HK-2 (cell line): ENCODE data around the gene FKBP4.

ENCODE experiments used
- DNase-seq: peaks from one replicate; pipeline ENCODE4 v3.0.0-alpha.2; 2018; ENCODE audit not compliant: unreplicated experiment

FKBP4 gene

DNA sequence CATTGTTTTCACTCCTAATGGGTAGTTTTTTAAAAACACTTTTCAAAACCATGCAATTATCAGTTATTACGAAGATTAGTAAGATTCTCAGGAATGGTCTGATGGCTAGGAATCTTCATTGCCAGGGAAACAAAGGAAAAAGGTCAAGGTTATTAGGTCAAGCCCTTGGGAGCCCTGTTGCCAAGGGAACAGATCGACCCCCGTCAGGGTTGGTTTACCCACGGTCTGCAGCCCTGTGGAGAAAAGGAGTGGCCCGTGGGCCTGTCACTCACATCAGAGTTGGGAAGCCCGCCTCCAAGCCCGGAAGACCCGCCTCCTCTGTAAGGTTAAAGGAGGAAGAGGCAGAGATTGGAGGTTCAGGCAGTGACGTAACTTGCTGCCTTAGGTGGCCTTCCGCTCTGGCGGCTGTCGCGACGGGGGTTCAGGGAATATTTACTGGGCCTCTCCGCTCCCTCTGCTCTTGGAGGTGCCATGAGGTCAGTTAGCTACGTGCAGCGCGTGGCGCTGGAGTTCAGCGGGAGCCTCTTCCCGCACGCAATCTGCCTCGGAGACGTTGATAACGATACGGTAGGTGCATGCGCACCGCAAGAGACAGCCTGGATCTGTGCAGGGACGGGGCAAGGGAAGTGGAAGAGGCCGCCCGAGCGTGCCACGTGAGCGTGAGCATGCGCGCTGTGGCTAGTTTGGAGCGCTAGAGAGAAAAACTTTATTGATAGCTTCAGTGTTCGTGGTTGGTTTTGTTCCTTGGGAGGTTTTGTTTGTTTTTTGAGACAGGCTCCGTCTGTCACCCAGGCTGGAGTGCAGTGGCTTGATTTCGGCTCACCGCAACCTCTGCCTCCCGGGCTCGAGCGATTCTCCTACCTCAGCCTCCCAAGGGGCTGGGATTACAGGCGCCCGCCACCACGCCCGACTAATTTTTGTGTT lies 17.8 kb downstream of the FKBP4 start, which contains the start of gene ITFG2:
Gene ITFG2, plus strand, starts transcription at position 379 of the 924 bp plus-strand sequence. Its CDS starts 93 bp downstream, at position 472.
- DNase-seq, result peak; percentile 96

DNA sequence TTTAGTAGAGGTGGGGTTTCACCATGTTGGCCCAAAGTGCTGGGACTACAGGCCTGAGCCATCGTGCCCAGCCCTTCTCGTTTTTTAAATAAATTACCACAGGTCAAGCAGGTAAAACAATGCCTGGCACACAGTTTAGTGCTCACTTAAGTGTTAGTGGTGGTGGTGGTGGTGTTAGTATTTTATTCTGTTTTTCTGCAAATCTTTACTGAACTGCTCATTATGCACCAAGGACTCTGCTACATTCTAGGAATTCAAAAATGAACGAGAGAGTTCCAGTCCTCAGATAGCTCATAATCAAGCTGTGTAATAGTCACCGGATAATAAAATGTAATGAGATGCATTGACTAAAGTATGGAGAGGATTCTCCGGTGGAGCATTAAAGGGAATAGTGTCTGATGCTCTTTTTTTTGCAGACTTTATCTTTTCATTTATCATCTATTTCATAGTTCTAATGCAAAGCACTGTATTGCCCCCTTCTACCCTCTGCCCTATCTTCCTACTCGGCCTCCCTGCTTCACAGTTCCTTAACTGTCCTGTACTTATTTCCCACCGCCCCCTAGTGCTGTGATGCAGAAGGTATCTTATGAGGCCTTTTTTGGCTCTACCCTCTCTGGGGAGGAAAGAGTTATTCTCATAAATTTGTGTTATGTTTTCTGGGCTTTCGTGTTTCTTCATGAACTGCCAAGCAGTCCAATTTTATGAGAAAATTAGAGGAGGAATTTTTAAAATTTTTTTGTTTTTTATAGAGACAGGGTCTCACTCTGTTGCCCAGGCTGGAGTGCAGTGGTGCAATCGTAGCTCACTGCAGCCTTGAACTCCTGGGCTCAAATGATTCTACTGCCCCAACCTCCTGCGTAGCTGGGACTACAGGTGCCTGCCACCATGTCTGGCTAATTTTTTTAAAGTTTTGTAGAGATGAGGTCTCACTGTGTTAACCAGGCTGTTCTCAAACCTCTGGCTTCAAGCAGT lies 18.7 kb downstream of the FKBP4 start:
- peak; percentile 31 for DNase-seq

DNA sequence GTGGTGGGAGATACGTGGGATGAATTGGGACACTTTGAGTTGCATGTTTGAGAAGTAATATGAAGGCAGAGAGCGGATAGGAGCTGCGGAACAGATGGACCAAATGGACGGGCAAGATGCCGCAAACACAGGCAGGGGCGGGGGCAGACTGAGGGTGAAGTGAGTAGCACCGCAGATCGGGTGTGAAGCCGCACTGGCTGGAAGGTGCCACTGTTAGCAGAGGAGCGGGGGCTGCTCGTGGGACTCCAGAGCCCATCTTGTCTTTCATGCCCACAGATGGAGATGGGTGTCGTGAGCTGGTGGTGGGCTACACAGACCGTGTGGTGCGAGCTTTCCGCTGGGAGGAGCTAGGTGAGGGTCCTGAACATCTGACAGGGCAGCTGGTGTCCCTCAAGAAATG lies 25.0 kb downstream of the FKBP4 start:
- no peak for DNase-seq

DNA sequence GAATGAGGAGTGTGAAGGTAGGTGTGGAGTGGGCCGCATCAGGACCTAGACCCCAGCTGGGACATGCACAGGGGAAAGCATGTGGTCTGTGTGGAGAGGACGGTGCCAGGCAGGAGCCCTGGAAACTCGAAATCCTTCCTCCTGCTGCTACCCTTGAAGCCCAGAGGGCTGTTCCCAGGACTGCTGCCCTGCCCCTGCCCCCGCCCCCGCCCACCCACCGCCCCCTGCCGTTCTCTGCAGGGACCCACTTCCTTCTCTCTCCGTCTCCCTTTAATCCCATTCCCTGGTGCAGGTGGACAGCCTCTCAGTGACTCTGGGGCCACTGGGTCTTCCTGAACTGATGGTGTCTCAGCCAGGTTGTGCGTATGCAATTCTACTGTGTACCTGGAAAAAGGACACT lies 25.7 kb downstream of the FKBP4 start:
- no peak for DNase-seq

DNA sequence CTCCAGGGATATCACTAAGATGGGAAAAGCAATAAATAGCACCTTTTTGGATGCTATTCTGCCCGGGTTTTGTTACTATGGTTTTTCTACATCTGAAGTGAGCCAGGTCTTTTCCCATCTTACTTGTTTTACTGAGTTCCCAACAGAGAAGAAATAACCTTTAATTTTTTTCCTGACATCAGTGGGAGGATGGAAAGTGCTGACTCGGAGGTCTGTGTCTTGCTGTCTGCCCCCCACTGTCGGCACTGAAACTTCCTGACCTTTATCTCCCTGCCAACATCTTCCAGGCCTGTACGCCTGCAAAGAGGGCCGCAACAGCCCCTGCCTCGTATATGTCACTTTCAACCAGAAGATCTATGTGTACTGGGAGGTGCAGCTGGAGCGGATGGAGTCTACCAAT lies 28.7 kb downstream of the FKBP4 start:
- no peak for DNase-seq

DNA sequence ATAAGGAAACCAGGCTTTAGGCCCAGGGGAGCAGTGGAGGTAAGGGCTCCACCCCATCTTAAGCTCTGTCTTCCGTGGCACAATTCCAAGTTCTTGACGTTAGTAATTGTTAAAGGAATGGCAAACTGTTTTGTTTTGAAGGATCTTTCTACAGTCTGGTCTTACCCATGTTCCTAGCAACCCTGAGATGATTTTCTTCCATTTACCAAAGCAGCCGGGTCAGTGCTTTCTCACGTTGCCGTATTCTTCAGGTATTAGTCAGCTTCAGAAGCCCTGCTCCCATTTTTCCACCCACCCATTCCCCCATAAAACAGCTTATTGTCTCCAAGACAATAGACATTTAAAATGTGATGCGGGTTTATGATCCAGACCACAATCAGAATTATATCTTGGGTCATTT lies 29.8 kb downstream of the FKBP4 start:
- no peak for DNase-seq

DNA sequence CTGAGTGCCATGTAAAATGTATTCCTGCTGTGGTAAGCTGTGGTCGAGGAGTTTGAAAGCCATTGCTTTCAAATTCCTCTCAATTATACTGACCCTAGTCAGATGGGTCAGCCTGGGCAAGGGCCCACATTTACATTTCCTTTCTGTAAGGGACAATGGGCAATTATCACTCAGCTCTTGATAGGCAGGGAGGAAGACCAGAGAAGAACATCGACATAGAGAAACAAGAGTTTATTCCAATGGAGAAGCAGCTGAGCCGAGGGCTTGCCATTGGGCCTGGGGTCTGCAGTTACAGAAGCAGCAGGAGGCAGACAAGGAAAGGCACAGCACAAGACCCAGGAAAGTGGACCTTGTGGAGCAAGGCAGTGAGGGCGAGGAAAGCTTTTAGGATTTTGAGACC lies 30.4 kb downstream of the FKBP4 start:
- no peak for DNase-seq

DNA sequence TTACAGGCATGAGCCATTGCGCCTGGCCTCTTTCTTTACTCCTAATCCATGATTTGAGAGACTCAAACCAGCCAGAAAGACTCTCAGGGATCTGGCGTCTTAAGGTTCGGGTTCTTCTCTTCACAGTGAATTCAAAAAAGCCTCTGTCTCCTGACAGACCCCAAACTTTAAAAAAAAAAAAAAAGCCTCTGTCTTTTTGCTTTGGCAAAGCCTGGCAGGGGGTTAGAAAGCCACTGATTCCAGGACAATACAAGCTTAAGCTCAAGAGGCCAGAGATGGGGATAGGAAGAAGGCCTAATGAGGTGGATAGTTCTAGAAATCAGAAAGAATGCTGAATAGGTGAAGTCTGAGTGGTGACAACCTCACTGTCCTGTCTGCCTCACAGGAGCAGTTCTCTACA lies 31.3 kb downstream of the FKBP4 start:
- DNase-seq, result no peak

DNA sequence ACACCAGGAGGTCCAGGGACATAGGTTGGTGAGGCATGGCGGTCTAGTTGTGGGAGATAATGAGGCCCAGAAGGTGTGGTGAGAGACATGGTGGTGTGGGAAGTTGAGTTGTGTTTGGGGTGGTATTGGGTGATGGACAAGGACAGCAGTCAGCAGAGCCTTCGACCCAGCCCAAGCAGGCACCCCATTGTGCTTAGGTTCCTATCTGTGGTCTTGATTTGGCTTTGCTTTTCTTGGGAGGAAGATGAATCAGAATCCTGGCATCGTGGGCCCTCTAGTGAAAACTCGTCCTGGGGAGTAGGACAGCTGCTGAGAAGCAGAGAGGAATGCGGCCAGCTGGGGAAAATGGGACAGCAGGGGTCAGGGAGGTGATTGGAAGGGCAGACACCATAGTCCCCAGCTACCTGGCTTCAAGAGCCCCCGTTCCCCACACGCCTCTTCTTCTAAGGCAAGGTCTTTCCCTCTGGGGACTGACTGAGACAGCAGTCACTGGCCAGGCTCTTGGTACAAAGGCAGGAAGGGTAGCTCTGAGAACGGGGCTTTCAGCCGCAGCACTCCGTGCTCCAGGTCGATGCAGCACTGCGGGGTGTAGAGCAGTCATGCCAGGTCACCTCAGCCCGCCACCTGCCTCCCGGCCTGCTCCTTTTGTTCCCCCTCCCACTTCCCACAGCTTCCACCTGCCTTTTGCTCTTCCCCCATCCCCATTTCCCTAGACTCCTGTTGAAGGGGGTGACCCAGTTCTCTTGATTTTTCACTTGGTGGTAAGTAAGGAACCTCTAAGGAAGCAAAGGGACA lies 32.1 kb downstream of the FKBP4 start:
- no peak for DNase-seq

DNA sequence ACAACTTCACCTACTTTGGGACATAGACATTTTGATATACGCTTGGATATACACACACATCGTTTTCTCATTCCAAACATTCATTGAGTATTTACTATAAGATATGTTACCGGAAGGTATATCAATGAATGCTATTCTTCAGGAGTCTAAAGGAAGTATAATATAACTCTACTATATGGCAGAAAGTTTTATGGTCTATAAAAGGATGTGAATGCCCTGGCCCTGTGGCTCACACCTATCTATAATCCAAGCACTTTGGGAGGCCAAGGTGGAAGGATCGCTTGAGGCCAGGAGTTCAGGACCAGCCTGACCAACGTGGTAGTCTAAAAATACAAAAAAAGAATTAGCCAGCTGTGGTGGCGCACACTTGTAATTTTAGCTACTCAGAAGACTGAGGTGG lies 34.5 kb downstream of the FKBP4 start:
- no peak for DNase-seq

DNA sequence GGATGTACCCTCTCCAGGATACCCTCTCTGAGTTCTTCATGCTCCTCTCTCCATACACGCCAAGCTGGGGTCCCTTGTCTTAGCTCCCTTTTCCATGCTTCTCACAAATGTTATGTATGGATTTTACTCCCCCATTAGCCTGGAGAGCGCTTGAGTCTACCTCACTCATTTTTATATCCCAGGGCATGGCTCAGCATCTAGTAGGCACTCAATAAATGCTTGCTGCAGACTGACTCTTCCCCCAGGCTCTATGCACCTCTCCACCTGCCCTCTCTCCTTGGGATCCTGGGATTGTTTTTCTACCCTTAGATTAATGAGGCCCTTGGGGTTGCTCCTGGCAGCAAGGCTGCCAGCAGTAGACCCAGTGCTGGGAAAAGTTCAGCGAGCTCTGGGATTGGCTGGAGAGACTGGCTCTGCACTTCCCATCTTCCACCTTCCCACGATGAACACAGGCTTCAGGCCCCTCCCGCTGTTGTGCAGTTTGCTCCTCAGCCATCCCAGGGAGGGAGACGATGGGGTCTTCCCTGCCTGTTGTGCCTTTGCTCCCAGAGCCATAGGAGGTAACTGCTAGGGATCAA lies 37.9 kb downstream of the FKBP4 start:
- DNase-seq, result no peak

DNA sequence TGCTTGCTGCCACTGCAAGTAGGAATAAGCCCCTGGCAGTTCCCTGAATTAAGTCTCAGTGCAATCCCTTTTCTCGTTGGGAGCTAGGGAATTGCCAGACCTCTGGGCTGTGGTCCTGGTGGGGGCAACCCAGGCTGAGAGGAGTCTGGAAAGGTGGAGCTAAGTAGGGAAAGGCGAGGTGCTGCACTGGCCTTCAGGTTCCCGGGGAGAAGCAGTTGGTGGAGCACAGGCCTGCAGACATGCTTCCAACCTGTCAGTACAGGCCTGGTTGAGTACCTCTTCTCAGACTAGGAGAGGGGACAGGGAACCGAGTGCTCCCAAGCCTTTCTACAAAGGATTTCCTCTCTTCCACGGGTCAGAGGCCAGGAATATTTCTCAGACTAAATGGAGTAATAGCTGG lies 38.6 kb downstream of the FKBP4 start:
- DNase-seq, result no peak

DNA sequence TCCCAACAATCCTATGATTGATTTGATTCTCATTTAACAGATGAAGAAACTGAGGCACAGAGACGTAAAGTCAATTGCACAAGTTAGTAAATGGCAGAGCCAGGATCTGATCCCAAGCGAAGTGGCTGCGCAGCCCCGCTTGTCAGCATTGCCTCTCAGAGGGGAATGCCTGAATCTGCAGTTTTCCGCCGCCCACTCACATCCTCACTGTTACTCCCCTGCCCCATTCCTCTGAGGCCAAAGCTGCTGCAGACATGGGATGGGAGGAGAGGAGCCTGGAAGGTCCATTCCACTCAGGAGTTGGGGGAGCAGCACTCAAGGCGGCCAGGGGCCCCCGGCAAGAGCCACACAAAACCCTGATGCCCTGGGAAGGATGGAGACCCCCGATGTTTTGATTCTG lies 39.0 kb downstream of the FKBP4 start:
- DNase-seq, result no peak

DNA sequence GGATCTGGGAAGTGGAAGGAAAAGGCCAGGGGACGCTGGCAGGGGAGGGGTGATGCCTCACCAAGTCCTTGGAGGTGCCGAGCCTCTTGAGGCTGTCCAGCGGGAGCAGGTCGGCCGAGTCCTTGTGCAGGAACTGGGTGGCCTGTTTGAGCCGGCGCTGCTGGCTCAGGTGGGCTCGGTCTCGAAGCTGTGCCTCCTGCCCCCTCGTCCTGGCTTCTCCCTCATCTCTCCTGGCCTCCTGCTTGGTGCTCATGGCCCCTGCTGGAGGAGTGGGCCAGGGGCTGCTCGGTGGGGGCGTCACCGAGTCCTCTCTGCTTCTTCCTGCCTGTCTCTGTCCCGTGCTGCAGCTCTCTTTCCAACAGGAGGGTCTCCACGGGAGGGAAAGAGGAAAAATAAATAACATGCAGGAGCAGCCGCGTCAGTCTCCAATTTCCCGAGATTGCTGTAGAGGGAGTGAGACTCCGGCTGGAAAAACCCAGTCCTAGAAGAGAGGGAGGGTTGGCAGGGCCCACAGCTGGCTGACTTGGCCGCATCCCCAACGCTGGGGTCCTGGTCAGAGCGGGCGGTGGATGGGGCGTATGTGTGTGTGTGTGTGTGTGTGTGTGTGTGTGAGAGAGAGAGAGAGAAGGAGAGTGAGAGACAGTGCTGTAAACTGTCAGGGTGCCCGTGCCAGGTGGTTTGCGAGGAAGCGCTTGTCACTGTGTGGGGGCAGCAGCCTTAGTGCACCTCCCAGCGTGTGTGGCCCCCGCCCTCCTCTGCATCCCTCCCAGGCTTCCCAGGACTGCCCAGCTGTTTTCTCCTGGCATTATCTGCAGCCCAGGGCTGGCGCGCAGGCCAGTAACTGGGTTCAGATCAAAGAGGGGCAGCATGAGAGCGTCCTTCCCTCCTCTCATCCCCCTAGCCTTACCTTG lies 40.1 kb downstream of the FKBP4 start, which contains the start of gene NRIP2:
Gene NRIP2, minus strand, starts transcription at position 455 of the 911 bp plus-strand sequence. Its CDS starts 52 bp downstream, at position 403.
- DNase-seq, result no peak

DNA sequence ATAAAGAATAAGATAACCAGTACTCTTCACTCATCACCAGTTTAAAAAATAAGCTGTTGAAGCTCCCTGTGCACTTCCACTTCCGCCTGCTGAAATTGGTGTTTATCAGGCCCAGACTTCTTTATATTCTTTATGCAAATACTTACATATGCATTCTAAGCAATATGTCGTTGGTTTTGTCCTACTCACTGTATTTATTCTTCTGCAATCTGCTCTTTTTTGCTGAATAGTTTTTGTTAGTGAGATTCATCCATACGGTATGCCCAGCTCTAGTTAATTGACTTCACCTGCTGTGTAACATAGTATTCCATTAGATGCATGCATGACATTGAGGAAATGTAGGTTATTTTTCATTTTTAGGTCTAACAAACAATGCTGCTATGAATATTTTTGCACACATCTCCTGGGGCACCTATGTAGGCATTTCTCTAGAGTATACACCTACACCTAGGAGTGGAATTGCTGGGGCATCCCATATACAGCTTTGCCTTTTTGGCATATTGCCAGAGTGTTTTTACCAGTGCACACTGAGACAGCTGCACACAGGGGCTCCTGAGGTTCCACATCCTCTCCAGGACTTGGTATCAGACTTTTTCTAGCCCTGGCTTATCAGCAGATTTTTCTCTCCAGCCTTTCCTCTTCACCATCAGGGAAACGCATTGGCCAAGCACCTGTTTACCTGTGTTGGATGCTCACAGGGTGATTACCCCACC lies 41.1 kb downstream of the FKBP4 start:
- no peak for DNase-seq

DNA sequence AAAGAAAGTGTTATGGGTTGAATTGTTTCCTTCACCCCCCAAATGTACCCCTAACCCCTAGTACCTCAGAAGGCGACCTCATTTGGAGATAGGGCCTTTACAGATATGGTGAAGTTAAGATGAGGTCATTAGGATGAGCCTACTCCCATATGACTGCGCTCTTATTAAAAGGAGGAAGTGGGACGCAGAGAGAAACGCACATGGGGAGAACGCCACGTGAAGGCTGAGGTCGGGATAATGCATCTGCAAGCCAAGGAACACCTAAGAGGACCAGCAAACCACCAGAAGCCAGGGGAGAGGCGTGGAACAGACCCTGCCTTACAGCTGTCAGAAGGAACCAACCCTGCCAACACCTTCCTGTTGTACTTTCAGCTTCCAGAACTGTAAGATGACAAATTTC lies 41.8 kb downstream of the FKBP4 start:
- DNase-seq, result no peak

DNA sequence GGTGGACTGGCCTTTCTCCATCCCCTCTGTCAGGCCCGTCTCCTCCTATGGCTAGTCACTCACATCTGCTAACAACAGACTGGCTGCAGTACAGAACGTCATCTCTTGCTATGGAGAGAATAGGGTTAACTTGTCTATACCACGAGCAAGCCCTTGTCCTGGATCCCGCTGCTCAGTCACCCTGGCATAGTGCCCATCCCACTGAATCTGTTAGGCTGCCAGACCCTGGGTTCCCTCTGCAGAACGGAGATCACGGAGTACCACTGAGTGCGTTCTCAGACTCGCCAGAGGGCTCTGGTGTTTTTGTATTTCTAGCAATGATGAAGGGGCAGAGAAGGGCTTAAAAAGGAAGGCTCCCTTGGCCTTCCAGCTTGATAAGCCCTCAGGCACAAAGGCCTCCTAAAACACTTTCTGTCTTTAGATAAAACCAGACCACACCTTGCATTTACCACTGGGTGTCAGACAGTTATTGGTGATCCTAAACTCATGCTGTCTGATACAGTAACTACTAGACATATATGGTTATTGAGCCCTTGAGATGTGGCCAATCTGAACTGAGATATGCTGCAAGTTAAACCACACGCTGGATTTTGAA lies 46.4 kb downstream of the FKBP4 start:
- DNase-seq, result no peak

DNA sequence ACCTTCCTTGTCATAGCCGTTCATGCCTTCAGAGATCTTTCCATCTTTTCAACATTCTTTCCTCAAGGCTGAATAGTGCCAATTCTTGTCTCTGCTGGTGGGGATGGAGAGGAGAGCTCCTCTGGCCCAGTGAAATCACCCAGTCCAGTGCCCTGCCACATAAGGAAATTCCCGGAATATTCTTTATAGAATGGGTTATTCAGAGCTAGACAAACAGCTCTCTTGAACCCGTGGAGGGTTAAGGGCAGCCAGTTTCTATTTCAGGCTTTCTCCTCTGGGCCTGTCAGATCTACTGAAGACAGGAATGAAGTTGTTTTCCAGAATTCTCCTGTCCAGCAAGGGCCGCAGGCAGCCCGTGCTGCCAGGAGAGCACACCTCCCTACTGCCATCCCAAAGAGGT lies 48.2 kb downstream of the FKBP4 start:
- no peak for DNase-seq

DNA sequence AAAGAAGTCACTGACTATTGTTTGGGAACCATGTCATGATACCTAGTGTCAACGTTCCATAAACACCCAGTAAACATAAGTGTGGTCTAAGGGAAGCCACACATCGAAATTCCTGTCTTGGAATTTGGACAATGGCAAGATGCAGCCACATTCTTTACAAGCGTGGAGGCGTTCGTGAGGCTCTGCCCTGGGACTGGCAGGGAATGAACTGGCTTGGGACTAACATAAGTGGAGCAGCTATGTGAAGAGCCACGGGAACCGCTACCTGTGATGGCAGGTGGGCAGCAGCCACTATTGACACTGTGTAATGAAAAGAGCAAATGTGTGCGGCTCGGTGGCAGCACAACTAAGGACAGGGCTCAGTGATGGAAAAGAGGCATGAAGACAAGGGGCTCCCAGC lies 50.0 kb downstream of the FKBP4 start:
- DNase-seq, result no peak
